Transverse colon (tissue), 3 donors: ENCODE data around the gene ITGA3.

Experiments used
- EP300 ChIP-seq: sonication (generic); formaldehyde crosslinking; IDR thresholded peaks from one replicate; pipeline ENCODE4 v1.6.1; 2017; ENCODE audit warnings: antibody characterized with exemption, low read depth
- POLR2A ChIP-seq: fragments of 450-650 bp; IDR thresholded peaks from one replicate; pipeline ENCODE4 v1.6.1; 2016; ENCODE audit warnings: antibody characterized with exemption, mild to moderate bottlenecking, moderate library complexity
- TF ChIP-seq, protein P1 (sequence below), 5 experiments: fragments of 200-600 bp in 3 of 5; fragments of 450-650 bp in 2 of 5; sonication (generic) in 3 of 5; IDR thresholded peaks; 1 replicate in 2 of 5; 2 replicates in 3 of 5; pipeline ENCODE4 v1.5.1; 2016 to 2017; ENCODE audit warnings: antibody characterized with exemption in 5 of 5, inconsistent platforms in 3 of 5, mild to moderate bottlenecking in 2 of 5, moderate library complexity in 1 of 5

DNA sequence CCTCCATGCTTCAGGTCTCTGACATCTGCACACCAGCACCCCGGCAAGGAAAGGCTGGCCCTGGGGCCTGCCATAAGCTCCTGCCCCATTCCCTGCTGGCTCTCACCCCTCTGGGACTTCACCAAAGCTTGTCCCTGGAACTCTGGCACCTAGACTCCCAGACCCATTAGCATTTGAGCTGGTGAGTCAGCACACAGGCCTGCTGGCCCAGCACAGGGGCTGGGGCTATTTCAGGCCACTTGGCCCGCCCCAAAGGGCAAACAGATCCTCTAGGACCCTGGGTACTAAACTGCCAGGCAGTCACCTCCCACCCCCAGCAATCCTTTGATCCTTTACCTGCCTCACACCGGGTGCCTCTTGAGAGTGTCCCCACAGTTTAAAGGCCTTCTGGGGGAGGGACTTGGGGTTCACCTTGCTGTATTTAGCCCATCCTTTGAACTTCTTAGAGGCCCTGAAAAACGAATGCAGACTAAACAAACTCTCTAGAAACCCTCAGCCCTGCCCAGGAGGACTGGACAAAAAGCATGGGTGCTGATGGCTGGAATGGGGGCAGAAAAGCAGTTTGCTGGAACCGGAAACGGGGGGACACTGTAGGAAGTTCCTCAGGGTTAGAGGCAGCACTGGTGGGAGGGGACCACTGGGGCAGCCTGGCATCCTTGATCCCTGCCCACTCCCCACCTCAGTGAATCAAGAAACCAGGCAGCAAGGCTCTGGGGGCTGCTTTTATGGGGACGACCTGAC lies 77.3 kb downstream of the ITGA3 start:
- no peak for TF ChIP-seq POLR2A
- TF ChIP-seq, protein P1, sequence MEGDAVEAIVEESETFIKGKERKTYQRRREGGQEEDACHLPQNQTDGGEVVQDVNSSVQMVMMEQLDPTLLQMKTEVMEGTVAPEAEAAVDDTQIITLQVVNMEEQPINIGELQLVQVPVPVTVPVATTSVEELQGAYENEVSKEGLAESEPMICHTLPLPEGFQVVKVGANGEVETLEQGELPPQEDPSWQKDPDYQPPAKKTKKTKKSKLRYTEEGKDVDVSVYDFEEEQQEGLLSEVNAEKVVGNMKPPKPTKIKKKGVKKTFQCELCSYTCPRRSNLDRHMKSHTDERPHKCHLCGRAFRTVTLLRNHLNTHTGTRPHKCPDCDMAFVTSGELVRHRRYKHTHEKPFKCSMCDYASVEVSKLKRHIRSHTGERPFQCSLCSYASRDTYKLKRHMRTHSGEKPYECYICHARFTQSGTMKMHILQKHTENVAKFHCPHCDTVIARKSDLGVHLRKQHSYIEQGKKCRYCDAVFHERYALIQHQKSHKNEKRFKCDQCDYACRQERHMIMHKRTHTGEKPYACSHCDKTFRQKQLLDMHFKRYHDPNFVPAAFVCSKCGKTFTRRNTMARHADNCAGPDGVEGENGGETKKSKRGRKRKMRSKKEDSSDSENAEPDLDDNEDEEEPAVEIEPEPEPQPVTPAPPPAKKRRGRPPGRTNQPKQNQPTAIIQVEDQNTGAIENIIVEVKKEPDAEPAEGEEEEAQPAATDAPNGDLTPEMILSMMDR (IDR thresholded peaks at IDR 0.05): no peak
- no peak for TF ChIP-seq EP300
